Activated T-helper 9 cell treated with anti-CD3 and anti-CD28 coated beads, Interleukin-2, amount 50 U/mL, for 16 hours (primary cell): ENCODE results near the gene KRTAP10-5.
A peak's percentile ranks its signal among the peaks of the same experiment; 100 is the strongest.
"Not testable (repeated sequence)": the region's sequence is repeated elsewhere in the genome, so short reads cannot be mapped to it uniquely, and the experiment has no call there.

Source experiments
- DNase-seq: peaks from one replicate; pipeline ENCODE4 v3.0.0-alpha.2; 2020; ENCODE audit warnings: low read depth

KRTAP10-5 gene, protein sequence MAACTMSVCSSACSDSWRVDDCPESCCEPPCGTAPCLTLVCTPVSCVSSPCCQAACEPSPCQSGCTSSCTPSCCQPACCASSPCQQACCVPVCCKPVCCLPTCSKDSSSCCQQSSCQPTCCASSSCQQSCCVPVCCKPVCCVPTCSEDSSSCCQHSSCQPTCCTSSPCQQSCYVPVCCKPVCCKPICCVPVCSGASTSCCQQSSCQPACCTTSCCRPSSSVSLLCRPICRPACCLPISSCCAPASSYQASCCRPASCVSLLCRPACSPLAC

GRCh38 chr21:44580231-44580821 lies at the start of gene KRTAP10-5:
KRTAP10-5 (minus strand) TSS chr21:44580604; CDS start chr21:44580578, 26 bp downstream.
- DNase-seq = not testable (repeated sequence)

GRCh38 chr21:44628707-44629391 lies 48.4 kb upstream of the KRTAP10-5 start:
- DNase-seq = no peak

- not testable (repeated sequence) for DNase-seq
Observed at GRCh38 chr21:44627831-44628233, 47.4 kb upstream of the KRTAP10-5 start.

DNA sequence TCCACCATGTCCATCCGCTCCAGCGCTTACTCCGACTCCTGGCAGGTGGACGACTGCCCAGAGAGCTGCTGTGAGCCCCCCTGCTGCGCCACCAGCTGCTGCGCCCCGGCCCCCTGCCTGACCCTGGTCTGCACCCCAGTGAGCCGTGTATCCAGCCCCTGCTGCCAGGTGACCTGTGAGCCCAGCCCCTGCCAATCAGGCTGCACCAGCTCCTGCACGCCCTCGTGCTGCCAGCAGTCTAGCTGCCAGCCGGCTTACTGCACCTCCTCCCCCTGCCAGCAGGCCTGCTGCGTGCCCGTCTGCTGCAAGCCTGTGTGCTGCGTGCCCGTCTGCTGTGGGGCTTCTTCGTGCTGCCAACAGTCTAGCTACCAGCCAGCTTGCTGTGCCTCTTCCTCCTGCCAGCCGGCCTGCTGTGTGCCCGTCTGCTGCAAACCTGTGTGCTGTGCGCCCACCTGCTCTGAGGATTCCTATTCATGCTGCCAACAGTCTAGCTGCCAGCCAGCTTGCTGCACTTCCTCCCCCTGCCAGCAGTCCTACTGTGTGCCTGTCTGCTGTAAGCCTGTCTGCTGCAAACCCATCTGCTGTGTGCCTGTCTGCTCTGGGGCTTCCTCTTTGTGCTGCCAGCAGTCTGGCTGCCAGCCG lies 46.9 kb upstream of the KRTAP10-5 start:
- DNase-seq = not testable (repeated sequence)

GRCh38 chr21:44626673-44627143 lies 46.3 kb upstream of the KRTAP10-5 start, which contains the start of gene KRTAP10-9:
KRTAP10-9 (plus strand) TSS chr21:44627093; CDS start chr21:44627172, 79 bp downstream.
- no peak for DNase-seq

DNA sequence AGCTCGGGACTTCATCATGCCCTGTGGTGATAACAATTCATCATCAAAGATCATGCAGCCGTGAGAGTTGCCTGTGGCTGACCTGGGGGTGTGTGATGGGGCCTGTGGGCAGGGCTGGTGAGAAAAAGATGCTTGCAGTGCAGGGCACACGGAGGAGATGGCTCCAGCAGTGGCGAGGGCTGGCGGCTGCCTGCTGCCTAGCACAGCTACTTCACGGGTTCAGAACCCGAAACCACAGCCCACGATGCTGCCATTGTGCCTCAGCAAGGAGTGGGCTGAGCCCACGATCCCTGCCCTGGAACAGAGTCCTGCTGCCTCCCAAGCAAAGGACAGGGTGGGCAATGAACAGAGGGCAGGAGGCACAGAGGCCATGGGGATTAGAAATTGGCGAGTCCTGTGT lies 45.9 kb upstream of the KRTAP10-5 start:
- no peak for DNase-seq

GRCh38 chr21:44625756-44626155 lies 45.4 kb upstream of the KRTAP10-5 start:
- DNase-seq = no peak

DNA sequence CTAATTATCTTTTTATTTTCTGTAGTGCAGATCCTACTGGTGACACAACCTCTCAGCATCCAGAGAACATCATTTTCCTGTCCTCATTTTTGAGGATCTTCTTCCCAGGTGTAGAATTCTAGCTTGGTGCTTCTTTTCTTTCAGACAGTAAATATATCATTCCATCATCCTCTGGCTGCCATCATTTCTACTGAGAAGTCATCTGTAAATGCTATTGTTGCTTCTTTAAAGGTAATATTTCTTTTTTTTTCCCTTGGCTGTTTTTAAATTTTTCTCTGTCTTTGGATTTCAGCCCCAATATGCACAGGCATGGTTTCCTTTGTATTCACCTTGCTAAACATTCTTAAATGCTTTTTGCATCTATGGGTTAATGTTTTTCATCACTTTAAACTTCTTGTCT lies 43.2 kb upstream of the KRTAP10-5 start:
- no peak for DNase-seq

- no peak for DNase-seq
Observed at GRCh38 chr21:44619886-44620285, 39.5 kb upstream of the KRTAP10-5 start.

DNA sequence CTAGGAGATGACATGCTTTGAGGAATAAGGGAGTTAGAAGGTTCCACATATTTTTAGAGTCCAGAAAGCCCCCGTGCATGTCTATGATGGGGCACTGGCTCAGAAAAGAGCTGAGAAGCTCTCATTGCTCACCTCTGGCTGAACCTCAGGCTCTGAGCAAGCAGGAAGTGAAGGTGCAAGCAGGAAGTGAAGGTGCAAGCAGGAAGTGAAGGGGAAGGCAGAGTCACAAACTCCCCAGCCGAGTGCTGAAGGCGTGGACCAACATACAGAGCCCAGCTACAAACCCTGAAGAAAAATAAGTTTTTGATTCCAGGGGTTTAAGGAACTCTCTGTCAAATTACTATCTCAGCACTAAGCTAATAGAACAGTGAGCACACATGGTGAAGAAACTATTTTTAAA lies 38.5 kb upstream of the KRTAP10-5 start:
- peak; percentile 46 for DNase-seq

GRCh38 chr21:44618504-44618903 lies 38.1 kb upstream of the KRTAP10-5 start:
- DNase-seq = no peak

GRCh38 chr21:44617071-44617501 lies 36.7 kb upstream of the KRTAP10-5 start:
- no peak for DNase-seq

DNA sequence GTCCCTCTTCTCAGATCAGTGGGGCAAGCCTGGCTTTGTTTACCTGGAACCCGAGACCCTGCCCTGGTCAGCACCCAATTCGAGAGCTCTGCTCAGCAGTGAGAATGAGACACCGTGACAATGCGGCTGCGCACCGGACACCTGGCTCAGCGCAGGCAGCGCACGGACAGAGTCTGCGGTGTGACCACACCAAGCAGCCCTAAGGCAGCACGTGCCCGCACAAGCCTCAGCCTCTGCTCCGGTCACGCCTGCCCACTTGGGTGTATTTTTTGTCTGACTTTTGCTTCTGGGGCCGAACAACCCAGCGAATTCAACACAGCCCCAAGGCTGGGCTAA lies 36.2 kb upstream of the KRTAP10-5 start:
- DNase-seq = no peak

DNA sequence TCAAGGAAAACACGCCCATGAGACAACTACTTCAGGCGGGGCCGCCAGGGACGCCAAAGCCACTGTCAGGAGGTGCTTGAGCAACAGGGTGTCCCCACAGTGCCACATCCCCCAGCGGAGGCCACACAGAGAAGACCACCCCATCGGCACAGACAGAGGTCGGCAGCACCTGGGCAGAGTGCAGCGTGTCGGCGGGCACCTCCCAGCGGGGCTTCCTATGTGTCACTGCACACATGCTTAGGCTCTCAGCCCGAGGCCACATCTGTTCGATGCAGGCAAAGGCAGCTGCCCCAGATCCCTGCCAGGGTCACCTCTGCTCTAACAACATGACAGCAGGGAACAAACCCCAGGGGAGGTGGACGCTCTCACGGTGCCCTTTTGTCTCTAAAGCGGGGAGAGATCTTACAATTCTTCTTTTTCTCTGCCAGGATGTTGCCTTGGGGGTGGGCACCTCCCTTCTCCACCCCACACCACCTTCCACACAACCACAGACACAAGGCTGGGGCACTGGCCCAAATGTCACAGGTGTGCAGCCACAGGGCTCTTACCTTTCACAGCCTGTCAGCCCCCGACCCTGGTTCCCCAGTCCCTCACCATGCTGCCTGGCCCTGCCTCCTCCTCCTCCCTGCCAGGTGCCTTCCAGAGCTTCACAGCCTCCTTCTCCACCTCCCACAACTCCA lies 35.6 kb upstream of the KRTAP10-5 start:
- no peak for DNase-seq

DNA sequence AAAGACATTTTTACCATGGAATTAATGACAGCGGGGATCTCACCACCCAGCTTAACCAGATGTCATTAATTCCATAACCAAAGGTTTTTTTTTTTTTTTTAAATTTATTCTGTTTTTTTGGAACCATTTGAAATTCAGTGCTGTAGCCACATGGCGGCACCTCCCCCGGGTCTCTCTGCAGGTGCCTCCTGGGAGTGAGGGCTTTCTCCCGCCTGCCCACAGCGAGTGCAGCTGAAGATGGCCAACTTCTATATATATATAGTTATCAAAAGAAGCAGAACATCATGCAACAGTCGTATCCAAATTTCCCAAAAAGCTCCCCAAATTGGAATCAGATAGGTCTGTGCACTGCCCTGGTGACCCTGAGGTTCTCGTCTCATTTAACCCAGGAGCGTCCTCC lies 35.1 kb upstream of the KRTAP10-5 start:
- DNase-seq = no peak

- no peak for DNase-seq
Observed at GRCh38 chr21:44614961-44615391, 34.6 kb upstream of the KRTAP10-5 start.

DNA sequence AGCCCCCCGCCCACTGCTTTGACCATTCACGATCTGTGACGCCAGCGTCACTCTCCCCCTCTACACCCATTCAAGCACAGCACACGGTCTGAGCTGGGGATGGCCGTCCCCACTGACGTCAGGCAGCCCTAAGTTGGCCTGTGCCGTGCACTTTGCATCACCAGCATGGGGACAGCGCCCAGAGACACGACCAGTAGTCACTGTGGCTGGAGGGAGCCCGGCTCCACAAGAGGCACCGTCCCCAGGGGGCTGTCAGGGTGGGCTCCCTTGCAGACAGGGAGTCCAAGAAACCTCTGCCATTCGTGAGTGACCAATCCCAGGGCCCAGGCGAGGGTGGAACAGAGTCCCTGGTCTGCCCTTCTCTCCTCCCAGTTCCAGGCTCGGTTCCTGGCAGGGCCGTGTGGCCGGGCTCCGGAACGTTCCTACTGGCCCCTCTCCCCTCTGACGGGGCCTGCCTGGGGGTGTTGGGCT lies 33.8 kb upstream of the KRTAP10-5 start:
- DNase-seq = no peak

GRCh38 chr21:44613386-44614155 lies 33.2 kb upstream of the KRTAP10-5 start:
- no peak for DNase-seq

- DNase-seq = no peak
Observed at GRCh38 chr21:44612669-44613229, 32.3 kb upstream of the KRTAP10-5 start.

GRCh38 chr21:44612029-44612486 lies 31.7 kb upstream of the KRTAP10-5 start, which contains the start of gene KRTAP10-8:
KRTAP10-8 (plus strand) TSS chr21:44612079; CDS start chr21:44612101, 22 bp downstream.
- no peak for DNase-seq
